SK-N-MC (cell line): ENCODE measurements around the gene C11orf21.

Experiments
- EZH2 ChIP-seq: fragments of 200-600 bp; sonication (generic); IDR thresholded peaks from one replicate; pipeline ENCODE4 v1.6.1; 2017; ENCODE audit warnings: antibody characterized with exemption
- FOXP2 ChIP-seq: optimal IDR thresholded peaks from 2 replicates; pipeline ENCODE3; 2011; ENCODE audit warnings: mild to moderate bottlenecking, moderate library complexity; ENCODE audit not compliant: insufficient read depth; ENCODE audit errors: extremely low read length, control extremely low read depth
- POLR2AphosphoS5 ChIP-seq: IDR thresholded peaks from 2 replicates; pipeline ENCODE4 v1.6.1; 2012; ENCODE audit warnings: mild to moderate bottlenecking, low read depth, low read length, borderline replicate concordance

DNA sequence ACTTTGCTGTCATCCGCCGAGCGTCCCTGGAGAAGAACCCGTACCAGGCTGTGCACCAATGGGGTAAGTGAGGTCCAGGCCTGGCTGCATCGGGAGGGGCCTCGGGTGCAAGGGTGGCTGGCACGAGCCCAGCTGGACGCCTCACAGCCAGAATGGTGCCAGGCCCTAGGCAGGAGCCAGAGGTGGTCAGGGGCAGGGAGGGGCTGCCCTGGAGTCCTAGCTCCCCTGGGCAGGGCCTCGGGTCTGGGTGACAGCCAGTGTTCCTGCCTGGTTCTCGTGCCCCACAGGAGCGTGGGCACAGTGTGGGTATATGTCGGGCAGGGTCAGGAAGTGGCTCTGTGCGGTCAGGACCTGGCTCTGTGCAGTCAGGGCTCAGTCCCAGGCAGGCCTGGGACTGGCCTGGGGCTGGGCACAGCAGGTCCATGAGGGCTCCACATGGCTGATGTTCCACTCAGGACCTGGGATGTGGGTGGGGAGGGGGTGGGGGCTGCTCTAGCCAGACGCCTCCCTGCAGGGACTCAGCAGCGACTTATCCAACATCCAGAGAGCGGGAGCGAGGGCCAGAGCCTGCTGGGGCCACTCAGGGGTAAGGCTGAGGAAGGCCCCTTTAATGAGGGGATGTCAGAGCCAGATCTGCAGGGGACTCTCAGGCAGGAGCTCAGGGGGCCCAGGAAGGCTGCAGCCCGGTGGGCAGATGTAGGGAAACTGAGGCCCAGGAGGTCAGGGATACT, 1.3 kb upstream of the C11orf21 start:
- TF ChIP-seq POLR2AphosphoS5: no peak
- no peak for TF ChIP-seq FOXP2
- no peak for TF ChIP-seq EZH2
